CD4-positive, alpha-beta T cell treated with Interleukin-17A for 4 hours (primary cell): ENCODE results near the gene PBX3.

Experiments used
- DNase-seq: peaks from one replicate; pipeline ENCODE4 v3.0.0-alpha.2; 2020; ENCODE audit warnings: mixed read lengths

PBX3 gene

GRCh38 chr9:125909459-125909858, 162.3 kb downstream of the PBX3 start:
- no peak for DNase-seq

DNA sequence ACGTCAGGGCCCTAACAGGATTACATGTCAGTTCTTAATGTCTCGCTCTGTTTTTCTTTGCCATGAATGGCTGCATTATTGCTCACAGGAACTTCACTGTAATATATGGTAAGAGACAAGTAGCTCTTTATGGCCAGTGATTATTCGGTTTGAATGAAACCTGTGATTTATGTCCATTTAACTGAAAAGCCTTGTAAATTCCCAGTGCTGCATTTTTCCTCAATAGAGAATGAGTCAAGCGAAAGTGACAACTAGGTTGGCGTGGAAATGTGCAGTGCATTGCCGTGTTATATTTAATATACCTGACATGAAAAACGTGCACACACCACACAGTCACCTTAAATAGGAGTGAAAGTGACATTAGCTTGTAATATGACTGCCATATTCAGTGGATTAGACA, 163.1 kb downstream of the PBX3 start:
- DNase-seq = no peak

DNA sequence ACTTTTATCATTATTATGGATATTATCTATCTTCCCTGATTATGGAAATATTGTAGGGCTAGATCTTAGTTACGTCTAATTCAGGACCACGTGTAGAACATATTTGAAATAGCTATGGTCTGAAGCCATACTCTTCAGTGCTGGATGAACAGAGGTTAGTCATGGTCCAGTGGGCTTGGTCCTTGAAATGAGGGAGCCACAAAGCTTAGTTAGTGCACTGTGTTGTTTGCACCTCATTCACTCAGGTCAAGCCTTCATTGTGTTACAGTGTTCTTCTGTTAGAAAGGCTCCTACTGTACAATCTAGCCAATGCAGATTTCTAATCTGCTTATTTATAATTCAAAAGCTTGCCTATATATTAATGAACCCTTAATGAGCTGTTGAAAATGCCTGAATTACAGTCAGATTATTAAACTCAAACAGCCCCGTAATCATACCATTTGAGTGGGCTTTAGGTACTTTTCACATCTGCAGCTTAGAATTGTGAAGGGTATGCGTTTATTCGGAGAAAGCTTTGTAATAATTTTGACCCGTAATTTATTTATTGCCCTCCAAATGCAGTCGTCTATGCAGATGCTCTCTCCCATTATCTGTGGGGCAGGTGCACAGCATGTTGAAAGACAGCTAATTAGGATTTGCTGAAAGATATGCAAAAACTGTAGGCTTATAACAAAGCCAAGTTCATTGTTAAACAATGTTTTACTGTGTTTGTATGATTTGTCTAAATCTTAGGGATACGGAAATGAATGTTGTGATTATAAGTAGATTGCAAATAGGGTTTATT, 164.9 kb downstream of the PBX3 start:
- DNase-seq = no peak

- DNase-seq = no peak
These were observed 165.5 kb downstream of the PBX3 start for GRCh38 chr9:125912667-125913066.

DNA sequence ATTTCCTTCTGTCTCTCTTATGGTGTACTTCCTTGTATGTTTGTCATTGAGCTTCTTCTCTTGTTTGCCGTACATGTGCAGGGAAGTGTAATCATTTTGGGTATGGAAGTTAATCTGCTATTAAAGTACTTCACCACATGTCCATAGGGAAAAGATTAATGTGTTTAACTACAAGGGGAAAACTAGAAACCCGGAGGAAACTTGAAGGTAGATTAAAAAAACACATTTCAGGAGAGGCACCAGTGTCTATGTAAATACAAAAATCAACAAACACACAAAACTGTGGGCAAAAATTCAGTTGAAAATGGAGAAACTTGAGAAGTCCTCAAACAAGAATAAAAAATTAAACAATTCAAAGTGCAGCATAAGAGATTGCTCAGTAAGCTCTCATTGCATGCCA, 166.4 kb downstream of the PBX3 start:
- no peak for DNase-seq

DNA sequence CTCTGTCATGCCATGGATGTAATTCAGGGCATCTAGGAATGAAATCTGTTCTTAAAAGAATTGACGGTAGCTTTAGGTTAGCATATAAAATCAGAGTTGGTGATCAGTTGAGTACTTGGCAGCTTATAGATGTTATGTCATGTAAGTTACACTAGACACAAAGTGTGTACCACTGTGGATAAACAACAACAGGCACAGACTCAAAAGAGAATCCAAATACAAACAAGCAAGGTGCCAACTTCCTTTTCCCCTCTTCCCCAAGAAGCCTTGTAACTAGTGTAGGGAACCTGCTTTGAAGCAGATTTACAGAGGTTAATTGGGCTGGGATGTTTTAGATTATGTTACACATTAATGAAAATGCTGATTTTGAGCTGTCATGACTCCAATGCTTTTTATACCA, 167.2 kb downstream of the PBX3 start:
- no peak for DNase-seq

DNA sequence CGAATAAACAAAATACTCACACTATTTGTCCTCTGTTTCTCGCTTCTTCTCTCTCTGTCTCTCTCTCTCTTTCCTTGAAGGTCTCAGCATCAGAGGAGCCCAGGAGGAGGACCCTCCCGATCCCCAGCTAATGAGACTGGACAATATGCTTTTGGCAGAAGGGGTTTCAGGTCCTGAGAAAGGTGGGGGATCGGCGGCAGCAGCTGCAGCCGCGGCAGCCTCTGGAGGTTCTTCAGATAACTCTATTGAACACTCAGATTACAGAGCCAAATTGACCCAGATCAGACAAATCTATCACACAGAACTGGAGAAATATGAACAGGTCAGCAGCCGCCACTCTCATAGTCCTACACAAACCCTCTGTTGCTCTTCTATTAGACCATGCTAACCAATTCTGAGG, 168.4 kb downstream of the PBX3 start:
- no peak for DNase-seq

DNA sequence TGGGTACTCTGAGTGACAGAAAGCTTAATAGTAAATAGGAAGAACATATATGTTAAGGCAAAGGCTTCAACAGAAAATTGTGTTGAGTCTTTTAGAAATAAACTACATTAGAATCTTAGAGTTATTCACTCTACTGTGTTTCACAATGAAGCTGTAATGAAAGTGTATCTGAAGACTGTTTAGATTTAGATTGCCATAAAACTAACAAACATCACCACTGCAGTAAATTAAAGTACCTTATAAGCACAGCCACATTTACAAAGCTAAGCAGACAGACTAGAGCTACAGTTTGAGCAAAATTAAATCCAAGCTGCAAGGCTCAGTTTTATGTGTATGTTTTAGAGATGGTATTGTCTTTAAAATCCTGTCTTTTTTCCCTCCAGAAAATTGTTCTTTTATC, 172.4 kb downstream of the PBX3 start:
- no peak for DNase-seq

- DNase-seq = no peak
These were observed 173.2 kb downstream of the PBX3 start for GRCh38 chr9:125920402-125920801.

- DNase-seq = no peak
These were observed 175.7 kb downstream of the PBX3 start for GRCh38 chr9:125922854-125923253.

GRCh38 chr9:125924351-125924750, 177.2 kb downstream of the PBX3 start:
- no peak for DNase-seq

- no peak for DNase-seq
These were observed 179.8 kb downstream of the PBX3 start for GRCh38 chr9:125926936-125927335.

DNA sequence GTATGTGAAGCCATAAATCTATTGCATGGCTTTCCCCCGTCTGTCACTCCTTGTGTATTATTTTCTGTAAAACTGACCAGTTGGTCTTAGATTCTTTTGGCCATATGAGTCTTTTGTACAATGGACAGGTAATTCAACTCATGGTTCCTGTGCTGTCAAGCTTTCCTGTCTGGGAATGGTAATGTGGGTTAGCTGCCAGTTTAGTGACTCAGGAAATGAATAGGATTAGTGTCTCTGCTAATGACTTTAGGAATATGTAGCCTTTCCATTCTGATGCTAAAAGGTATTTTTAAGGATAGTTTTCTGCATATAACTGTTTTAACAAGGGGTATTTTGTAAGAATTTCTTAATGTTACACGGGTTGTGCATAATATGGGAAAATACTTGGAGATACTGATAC, 182.7 kb downstream of the PBX3 start:
- no peak for DNase-seq

DNA sequence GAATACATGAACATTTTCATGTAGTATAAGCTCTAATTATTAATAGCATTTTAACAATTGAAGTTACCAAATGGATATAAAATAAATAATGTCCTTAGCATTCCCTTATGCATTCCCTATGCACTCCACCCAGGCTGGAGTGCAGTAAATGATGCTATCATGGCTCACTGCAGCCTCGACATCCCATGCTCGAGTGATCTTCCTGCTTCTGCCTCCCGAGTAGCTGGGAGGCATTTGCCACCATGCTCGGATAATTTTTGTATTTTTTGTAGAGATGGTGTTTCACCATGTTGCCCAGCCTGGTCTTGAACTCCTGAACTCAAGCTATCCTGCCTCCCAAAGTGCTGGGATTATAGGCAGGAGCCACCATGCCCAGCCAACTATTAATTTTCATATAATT, 184.0 kb downstream of the PBX3 start:
- no peak for DNase-seq

GRCh38 chr9:125932012-125932411, 184.8 kb downstream of the PBX3 start:
- no peak for DNase-seq

DNA sequence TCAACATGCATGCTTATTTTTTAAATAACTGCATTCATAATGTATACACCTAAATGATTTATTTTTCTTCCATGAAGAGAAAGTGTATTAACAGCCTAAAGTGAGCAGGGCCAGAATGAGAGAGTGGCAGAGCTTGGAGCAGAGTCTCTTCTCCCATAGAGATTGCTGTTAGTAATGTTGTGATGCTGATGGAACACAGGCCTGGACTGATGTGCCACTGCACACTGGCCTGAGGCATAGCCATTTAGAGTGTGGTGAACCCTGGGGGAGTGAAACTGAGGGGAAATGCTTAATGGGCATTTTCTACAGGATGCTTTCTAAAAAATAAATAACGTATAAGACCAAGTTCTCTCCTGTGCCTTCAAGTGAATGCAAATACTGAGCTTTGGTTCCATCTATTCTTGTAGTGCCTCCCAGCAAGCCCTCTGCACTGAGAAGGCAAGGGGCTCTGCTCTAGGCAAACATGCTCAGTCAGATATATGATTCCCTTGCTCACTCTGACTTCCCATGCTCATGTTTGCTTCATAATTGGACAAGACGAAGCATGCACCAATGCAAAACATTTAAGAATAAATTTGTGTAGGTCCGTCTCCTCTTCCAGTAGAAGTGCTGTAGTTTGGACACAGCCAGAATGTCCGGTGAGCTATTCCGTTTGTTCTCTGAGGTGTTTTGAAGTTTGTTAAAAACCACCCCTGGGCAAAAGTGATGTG, 185.7 kb downstream of the PBX3 start:
- DNase-seq = no peak

- DNase-seq = no peak
These were observed 195.0 kb downstream of the PBX3 start for GRCh38 chr9:125942125-125942524.

GRCh38 chr9:125943831-125944230, 196.7 kb downstream of the PBX3 start:
- no peak for DNase-seq

DNA sequence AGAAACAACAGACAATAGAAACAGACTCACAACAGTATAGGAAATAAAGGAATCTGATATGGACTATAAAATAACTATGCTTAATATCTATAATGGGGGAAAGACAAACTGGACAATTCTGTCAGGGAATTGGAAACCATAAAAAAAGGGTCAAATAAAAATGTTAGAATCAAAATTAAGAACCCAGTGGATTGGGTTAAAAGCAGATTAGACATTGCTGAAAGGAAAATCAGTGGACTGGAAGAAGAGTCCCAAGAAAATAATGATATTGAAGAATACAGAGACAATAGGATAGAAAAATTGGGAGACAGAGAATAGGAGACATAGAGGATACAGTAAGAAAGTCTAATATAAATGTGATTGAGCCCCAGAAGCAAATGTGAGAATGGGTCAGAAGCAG, 199.2 kb downstream of the PBX3 start:
- DNase-seq = no peak

DNA sequence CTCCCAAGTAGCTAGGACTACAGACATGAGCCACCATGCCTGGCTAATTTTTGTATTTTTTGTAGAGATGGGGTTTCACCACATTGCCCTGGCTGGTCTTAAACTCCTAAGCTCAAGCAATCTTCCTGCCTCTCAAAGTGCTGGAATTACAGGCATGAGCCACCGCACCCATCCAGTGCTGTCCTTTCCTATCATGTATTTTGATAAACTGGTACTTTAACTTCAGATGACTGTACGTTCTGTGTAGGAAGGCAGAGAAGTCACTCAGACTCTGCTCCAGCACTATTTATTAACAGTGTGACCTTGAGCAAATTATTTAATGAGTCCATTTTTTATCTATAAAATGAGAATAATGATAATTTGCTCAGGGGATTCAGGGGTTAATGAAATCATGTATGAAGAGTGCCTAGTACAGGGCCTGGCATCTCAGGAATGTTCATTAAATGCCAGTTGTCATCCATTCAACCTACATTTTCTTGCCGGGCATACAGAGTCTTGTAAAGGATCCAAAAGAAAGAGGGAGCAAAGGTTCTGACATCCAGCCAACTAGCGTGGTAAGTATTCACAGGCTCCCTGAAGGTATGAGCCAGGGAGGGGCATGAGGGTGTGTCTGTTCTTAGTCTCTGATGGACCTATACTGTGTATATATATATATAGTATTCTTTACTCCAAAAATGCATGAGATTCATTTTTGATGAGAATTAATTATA, 201.9 kb downstream of the PBX3 start:
- DNase-seq = no peak

DNA sequence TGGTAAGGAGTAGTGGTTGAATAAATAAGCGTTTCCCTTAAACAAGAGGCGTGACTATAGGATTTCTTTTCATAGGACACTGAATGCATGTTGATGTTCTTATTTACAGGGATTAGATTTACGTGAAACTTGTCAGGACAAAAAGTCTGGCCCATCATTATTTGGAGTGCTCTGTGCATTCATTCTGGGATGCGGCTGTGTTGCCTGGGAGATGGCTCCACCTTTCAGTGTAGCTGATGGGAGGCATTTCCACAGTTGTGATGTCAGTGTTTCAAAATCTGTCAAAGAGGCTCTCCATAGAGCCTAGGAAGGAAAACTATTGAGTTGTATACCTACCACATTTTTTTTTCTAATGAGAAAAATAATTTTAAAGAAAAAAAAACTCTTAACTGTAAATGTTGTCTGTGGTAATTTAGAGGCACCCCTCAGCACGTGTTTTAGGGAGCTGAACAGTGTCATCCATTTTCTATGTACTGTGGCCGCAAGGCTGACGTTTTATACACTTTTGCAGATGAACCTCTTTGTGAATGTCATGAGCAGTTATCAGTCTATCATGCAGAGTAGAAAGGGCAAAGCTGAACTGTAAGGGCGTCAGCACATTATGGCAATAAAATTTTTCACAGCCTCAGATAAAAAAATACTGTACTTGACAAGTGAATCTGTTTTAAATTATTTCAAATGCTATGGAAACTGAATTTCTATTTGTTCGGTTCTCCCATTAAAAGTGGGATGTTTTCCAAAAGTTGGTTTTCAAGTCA, 202.7 kb downstream of the PBX3 start:
- DNase-seq = no peak

DNA sequence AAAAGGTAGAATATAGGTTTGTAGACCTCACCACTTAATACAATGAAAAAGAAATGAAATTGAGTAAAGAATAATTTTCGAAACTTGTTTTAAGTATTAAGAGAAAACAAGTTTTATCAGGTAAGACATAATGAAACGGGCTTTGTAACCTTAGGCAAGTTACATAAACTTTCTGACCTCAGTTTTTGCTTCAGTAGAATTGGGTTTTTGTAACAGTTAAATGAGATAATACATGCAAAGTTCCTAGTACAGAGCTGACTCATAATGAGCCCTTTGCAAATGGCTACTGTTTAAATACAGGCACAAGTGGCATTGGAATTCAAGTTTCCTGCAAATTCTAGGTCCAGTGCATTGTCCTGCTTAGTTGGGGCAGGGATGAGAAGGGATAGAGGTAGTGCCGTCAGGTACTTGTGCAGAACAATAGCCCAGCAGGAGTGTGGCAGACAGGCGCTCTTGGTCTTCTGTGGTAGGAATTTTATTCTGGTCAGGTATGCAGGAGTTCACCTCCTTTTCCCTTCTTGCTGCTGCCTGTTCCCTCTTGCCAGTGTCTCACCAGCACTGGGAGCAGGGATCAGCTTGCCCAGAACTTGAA, 203.8 kb downstream of the PBX3 start:
- no peak for DNase-seq
